Measurements from ENCODE around the gene COL4A3.

The COL4A3 gene

DNA sequence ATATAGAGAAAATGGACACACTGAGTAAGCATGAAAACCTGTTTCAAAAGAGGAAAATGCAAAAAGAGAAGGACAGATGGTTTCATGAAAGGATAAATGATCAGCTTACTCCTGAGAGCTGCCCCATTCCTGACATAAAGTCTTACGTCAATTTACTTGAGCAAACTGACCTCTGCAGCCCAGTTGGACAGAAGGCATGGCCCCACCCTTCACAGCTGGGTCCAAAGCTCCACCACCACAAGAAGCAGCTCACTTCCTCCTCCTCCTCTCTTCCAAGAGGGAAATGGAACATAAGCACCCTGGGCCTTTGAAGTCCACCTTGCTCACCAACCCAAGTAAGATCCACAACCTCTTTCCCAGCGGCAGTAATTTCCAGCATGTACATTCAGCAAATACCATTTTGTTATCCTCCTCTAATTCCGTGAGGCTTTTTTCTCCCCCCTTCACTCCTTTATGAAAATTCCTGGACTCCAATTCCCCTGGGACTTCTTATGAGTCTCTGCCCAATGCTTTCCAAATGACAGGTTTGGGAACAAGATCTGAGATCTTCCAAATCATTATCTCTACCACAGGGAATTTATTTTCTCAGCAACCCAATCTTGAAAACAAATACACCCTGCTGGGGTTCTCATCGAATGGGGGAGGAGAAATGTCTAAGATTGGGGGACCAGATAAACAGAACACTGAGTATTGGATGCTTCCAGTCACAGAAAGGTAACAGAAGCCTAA lies 10.5 kb upstream of the COL4A3 start:
- no CpG with 5 or more reads among the region's 4 CpGs for WGBS, 2 donors (ENCODE audit: extremely low coverage in 2 of 2, insufficient read length in 2 of 2, insufficient replicate concordance in 1 of 2)
- Histone ChIP-seq H3K9ac (ENCODE audit: low read depth, low read length, poor library complexity) (no peak overlapping the region), H3K9me3 (replicated peaks in 1 of 2; ENCODE audit: control insufficient read depth in 2 of 2, insufficient read depth in 1 of 2, low read depth in 1 of 2, low read length in 2 of 2) (no peaks in the 10 kb centered on the region), H2BK5ac (ENCODE audit: low read length) (no peak overlapping the region), H3K23ac (ENCODE audit: low read depth, low read length, poor library complexity) (no peak overlapping the region), H4K8ac (ENCODE audit: low read depth, low read length) (no peak overlapping the region), H3K79me1 (ENCODE audit: low read depth, low read length) (no peaks in the 10 kb centered on the region), H2BK120ac (ENCODE audit: low read depth, low read length) (no peak overlapping the region), H3K27ac (replicated peaks; ENCODE audit: low read length) (no peak overlapping the region), H3K18ac (ENCODE audit: low read length) (no peak overlapping the region), H2AFZ (ENCODE audit: low read length) (no peak overlapping the region), H2AK5ac (ENCODE audit: low read depth, low read length) (no peak overlapping the region), H3K27me3 (ENCODE audit: control insufficient read depth in 3 of 3, insufficient read depth in 3 of 3, low read depth in 1 of 3, low read length in 3 of 3) (no peaks in the 10 kb centered on the region), H3K36me3 (replicated peaks in 1 of 2; ENCODE audit: control insufficient read depth in 2 of 2, insufficient read depth in 2 of 2, low read length in 2 of 2) (no peaks in the 10 kb centered on the region), H3K4ac (ENCODE audit: low read length) (no peak overlapping the region), H3K4me1 (ENCODE audit: control insufficient read depth in 2 of 2, insufficient read depth in 1 of 2, low read depth in 1 of 2, low read length in 2 of 2) (no peaks in the 10 kb centered on the region), H4K91ac (ENCODE audit: low read depth, low read length, poor library complexity) (no peak overlapping the region), H3K14ac (ENCODE audit: low read length) (no peak overlapping the region), H2BK12ac (ENCODE audit: low read length) (no peak overlapping the region), H3K4me2 (ENCODE audit: insufficient read depth, low read length, poor library complexity, severe bottlenecking) (no peak overlapping the region), H3K4me3 (ENCODE audit: low read length in 2 of 2) (no peak overlapping the region), H2BK15ac (ENCODE audit: low read length) (no peak overlapping the region)
- no peak for DNase-seq (ENCODE audit: low spot score)

DNA sequence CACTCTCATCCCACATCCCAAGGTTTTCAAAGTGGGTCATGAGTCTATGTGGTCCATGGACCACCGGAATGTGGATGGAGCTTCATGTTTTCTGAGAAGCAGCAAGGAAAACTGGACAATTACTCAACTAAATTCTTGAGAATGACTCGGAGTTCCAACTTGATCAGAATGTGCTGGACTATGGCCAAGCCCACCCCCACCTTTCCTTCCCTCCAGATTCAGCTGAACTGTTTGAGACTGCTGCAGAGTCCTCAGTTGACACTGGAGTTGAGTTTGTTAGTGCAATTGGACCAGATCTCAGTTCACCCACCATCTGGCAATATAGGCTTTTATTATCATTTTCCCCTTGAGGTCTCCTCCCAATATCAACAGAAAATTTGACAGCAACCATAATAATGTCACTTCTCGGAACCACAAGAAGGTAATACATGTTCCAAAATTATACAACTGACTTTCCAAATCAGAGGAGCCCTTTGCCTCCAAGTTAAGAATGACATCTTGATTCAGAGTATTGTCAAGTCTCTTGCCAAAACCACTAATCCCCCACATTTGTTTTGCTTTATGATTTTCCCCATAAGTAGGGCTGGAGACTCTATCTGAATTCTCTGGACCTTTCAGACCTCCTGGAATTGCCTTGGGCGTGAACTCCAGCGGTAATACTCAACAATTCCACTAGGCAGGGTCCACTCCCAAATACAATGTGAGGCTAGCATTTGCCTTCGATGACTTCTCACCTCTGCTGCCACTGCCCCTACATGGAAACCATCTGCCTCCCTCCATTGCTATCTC lies 9.2 kb upstream of the COL4A3 start:
- no peak for DNase-seq (ENCODE audit: low spot score)
- WGBS, 2 donors (ENCODE audit: extremely low coverage in 2 of 2, insufficient read length in 2 of 2, insufficient replicate concordance in 1 of 2), result no CpG with 5 or more reads among the region's 6 CpGs

DNA sequence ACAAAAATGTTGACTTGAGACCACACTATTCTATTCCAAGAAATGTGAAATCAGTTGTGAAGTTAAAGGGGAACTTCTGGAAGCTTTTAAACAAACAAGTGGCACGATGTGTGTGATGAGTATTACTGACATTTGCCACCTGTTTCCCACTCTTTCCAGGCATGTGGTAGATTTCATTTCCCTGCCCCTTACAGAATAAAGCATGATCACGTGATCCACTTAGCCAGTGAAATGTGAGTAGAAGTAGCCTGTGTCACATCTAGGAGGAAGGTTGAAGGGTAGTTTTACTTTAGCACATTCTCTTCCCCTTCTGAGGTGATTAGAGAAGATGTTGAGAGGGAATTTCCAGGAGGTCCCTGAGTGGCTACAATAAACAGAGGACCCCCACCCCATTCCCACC lies 4.3 kb upstream of the COL4A3 start:
- Histone ChIP-seq H2AFZ (ENCODE audit: low read length) (no peak overlapping the region), H3K9me3 (replicated peaks in 1 of 2; ENCODE audit: control insufficient read depth in 2 of 2, insufficient read depth in 1 of 2, low read depth in 1 of 2, low read length in 2 of 2) (no peaks in the 10 kb centered on the region), H4K8ac (ENCODE audit: low read depth, low read length) (no peak overlapping the region), H3K4me1 (ENCODE audit: control insufficient read depth in 2 of 2, insufficient read depth in 1 of 2, low read depth in 1 of 2, low read length in 2 of 2) (peaks cover 2 to 9% of the 10 kb centered on the region in 2 donors), H2BK12ac (ENCODE audit: low read length) (no peak overlapping the region), H3K14ac (ENCODE audit: low read length) (no peak overlapping the region), H3K27ac (replicated peaks; ENCODE audit: low read length) (no peak overlapping the region), H2BK120ac (ENCODE audit: low read depth, low read length) (no peak overlapping the region), H2BK5ac (ENCODE audit: low read length) (no peak overlapping the region), H3K23ac (ENCODE audit: low read depth, low read length, poor library complexity) (no peak overlapping the region), H4K91ac (ENCODE audit: low read depth, low read length, poor library complexity) (no peak overlapping the region), H3K79me1 (ENCODE audit: low read depth, low read length) (no peaks in the 10 kb centered on the region), H3K9ac (ENCODE audit: low read depth, low read length, poor library complexity) (no peak overlapping the region), H3K36me3 (replicated peaks in 1 of 2; ENCODE audit: control insufficient read depth in 2 of 2, insufficient read depth in 2 of 2, low read length in 2 of 2) (no peaks in the 10 kb centered on the region), H3K4me2 (ENCODE audit: insufficient read depth, low read length, poor library complexity, severe bottlenecking) (no peak overlapping the region), H2AK5ac (ENCODE audit: low read depth, low read length) (no peak overlapping the region), H3K4me3 (ENCODE audit: low read length in 2 of 2) (no peak overlapping the region), H3K18ac (ENCODE audit: low read length) (no peak overlapping the region), H3K4ac (ENCODE audit: low read length) (no peak overlapping the region), H3K27me3 (ENCODE audit: control insufficient read depth in 3 of 3, insufficient read depth in 3 of 3, low read depth in 1 of 3, low read length in 3 of 3) (peaks cover 6 to 47% (median 32%) of the 10 kb centered on the region in 3 experiments), H2BK15ac (ENCODE audit: low read length) (no peak overlapping the region)
- DNase-seq (ENCODE audit: low spot score), result no peak
- no CpG with 5 or more reads among the region's 2 CpGs for WGBS, 2 donors (ENCODE audit: extremely low coverage in 2 of 2, insufficient read length in 2 of 2, insufficient replicate concordance in 1 of 2)

More for the DNA sequence above, 9.2 kb upstream of the COL4A3 start:
- H3K4me1 ChIP-seq (ENCODE audit: control insufficient read depth in 2 of 2, insufficient read depth in 1 of 2, low read depth in 1 of 2, low read length in 2 of 2), result no peaks in the 10 kb centered on the region
- H3K9ac ChIP-seq (ENCODE audit: low read depth, low read length, poor library complexity), result no peak overlapping the region
- H3K4me2 ChIP-seq (ENCODE audit: insufficient read depth, low read length, poor library complexity, severe bottlenecking), result no peak overlapping the region
- no peak overlapping the region for H3K18ac ChIP-seq (ENCODE audit: low read length)
- H4K91ac ChIP-seq (ENCODE audit: low read depth, low read length, poor library complexity), result no peak overlapping the region
- no peak overlapping the region for H2AK5ac ChIP-seq (ENCODE audit: low read depth, low read length)
- H2BK5ac ChIP-seq (ENCODE audit: low read length), result no peak overlapping the region
- H2BK120ac ChIP-seq (ENCODE audit: low read depth, low read length), result no peak overlapping the region
- no peak overlapping the region for H3K4me3 ChIP-seq (ENCODE audit: low read length in 2 of 2)
- H3K79me1 ChIP-seq (ENCODE audit: low read depth, low read length), result no peaks in the 10 kb centered on the region
- H3K36me3 ChIP-seq (replicated peaks in 1 of 2; ENCODE audit: control insufficient read depth in 2 of 2, insufficient read depth in 2 of 2, low read length in 2 of 2), result no peaks in the 10 kb centered on the region
- H2BK12ac ChIP-seq (ENCODE audit: low read length), result no peak overlapping the region
- no peak overlapping the region for H2AFZ ChIP-seq (ENCODE audit: low read length)
- no peak overlapping the region for H3K27ac ChIP-seq (replicated peaks; ENCODE audit: low read length)
- H2BK15ac ChIP-seq (ENCODE audit: low read length), result no peak overlapping the region
- H3K9me3 ChIP-seq (replicated peaks in 1 of 2; ENCODE audit: control insufficient read depth in 2 of 2, insufficient read depth in 1 of 2, low read depth in 1 of 2, low read length in 2 of 2), result no peaks in the 10 kb centered on the region
- H3K14ac ChIP-seq (ENCODE audit: low read length), result no peak overlapping the region
- H3K27me3 ChIP-seq (ENCODE audit: control insufficient read depth in 3 of 3, insufficient read depth in 3 of 3, low read depth in 1 of 3, low read length in 3 of 3), result no peaks in the 10 kb centered on the region
- H4K8ac ChIP-seq (ENCODE audit: low read depth, low read length), result no peak overlapping the region
- H3K4ac ChIP-seq (ENCODE audit: low read length), result no peak overlapping the region
- H3K23ac ChIP-seq (ENCODE audit: low read depth, low read length, poor library complexity), result no peak overlapping the region

DNA sequence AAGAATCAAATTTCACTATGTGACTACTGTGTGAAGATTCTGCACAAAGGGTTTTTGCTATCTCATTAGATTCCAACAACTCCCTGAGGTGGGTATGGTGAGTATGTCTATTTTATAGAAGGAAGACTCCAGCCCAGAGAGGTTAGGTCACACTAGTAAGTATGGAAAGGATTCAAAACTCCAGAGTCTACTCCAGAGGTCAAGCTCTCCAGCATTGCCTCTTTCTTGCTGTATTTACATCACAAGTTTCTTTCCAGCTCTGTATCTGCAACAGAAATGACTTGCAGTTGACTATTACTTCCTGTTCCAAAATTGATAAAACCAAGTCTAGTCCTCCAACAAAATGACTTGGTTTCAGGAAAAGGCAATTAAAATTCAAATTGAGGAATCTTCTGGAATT lies 2.5 kb upstream of the COL4A3 start:
- no peak overlapping the region for H2BK15ac ChIP-seq (ENCODE audit: low read length)
- no peak overlapping the region for H3K18ac ChIP-seq (ENCODE audit: low read length)
- no peaks in the 10 kb centered on the region for H3K79me1 ChIP-seq (ENCODE audit: low read depth, low read length)
- H2AFZ ChIP-seq (ENCODE audit: low read length), result no peak overlapping the region
- H3K27me3 ChIP-seq (ENCODE audit: control insufficient read depth in 3 of 3, insufficient read depth in 3 of 3, low read depth in 1 of 3, low read length in 3 of 3), result peaks cover 6 to 64% (median 33%) of the 10 kb centered on the region in 3 experiments
- no peak overlapping the region for H2AK5ac ChIP-seq (ENCODE audit: low read depth, low read length)
- H3K23ac ChIP-seq (ENCODE audit: low read depth, low read length, poor library complexity), result no peak overlapping the region
- H3K4me3 ChIP-seq (ENCODE audit: low read length in 2 of 2), result no peak overlapping the region
- DNase-seq (ENCODE audit: low spot score), result no peak
- no peak overlapping the region for H3K27ac ChIP-seq (replicated peaks; ENCODE audit: low read length)
- no peak overlapping the region for H2BK5ac ChIP-seq (ENCODE audit: low read length)
- H3K36me3 ChIP-seq (replicated peaks in 1 of 2; ENCODE audit: control insufficient read depth in 2 of 2, insufficient read depth in 2 of 2, low read length in 2 of 2), result no peaks in the 10 kb centered on the region
- H4K8ac ChIP-seq (ENCODE audit: low read depth, low read length), result no peak overlapping the region
- no peak overlapping the region for H2BK120ac ChIP-seq (ENCODE audit: low read depth, low read length)
- H3K9me3 ChIP-seq (replicated peaks in 1 of 2; ENCODE audit: control insufficient read depth in 2 of 2, insufficient read depth in 1 of 2, low read depth in 1 of 2, low read length in 2 of 2), result no peaks in the 10 kb centered on the region
- H3K14ac ChIP-seq (ENCODE audit: low read length), result no peak overlapping the region
- peaks cover 2 to 9% of the 10 kb centered on the region in 2 donors for H3K4me1 ChIP-seq (ENCODE audit: control insufficient read depth in 2 of 2, insufficient read depth in 1 of 2, low read depth in 1 of 2, low read length in 2 of 2)
- no peak overlapping the region for H2BK12ac ChIP-seq (ENCODE audit: low read length)
- no peak overlapping the region for H4K91ac ChIP-seq (ENCODE audit: low read depth, low read length, poor library complexity)
- no peak overlapping the region for H3K4me2 ChIP-seq (ENCODE audit: insufficient read depth, low read length, poor library complexity, severe bottlenecking)
- no peak overlapping the region for H3K9ac ChIP-seq (ENCODE audit: low read depth, low read length, poor library complexity)
- no peak overlapping the region for H3K4ac ChIP-seq (ENCODE audit: low read length)
